ENCODE data around the gene EIPR1.

The EIPR1 gene

GRCh38 chr2:3195641-3196476 is 181.8 kb downstream of the EIPR1 start:
- TF ChIP-seq CTCF (IDR thresholded peaks at IDR 0.05; ENCODE audit: insufficient read depth, low read depth, low read length, missing control alignments): no peak
- no peak for DNase-seq (ENCODE audit: low read depth)
- no peak overlapping the region for H3K4me3 ChIP-seq (ENCODE audit: low read length)

GRCh38 chr2:3194828-3195227 is 182.8 kb downstream of the EIPR1 start:
- H3K4me3 ChIP-seq (ENCODE audit: low read length): no peak overlapping the region
- DNase-seq (ENCODE audit: low read depth): no peak
- no peak for TF ChIP-seq CTCF (IDR thresholded peaks at IDR 0.05; ENCODE audit: insufficient read depth, low read depth, low read length, missing control alignments)

GRCh38 chr2:3193443-3194330 is 183.9 kb downstream of the EIPR1 start:
- no peak for TF ChIP-seq CTCF (IDR thresholded peaks at IDR 0.05; ENCODE audit: insufficient read depth, low read depth, low read length, missing control alignments)
- H3K4me3 ChIP-seq (ENCODE audit: low read length): no peak overlapping the region
- DNase-seq (ENCODE audit: low read depth): no peak

- no peak for DNase-seq (ENCODE audit: low read depth)
- H3K4me3 ChIP-seq (ENCODE audit: low read length): no peak overlapping the region
- no peak for TF ChIP-seq CTCF (IDR thresholded peaks at IDR 0.05; ENCODE audit: insufficient read depth, low read depth, low read length, missing control alignments)
These were observed 184.7 kb downstream of the EIPR1 start for GRCh38 chr2:3192920-3193319.

- no peak for DNase-seq (ENCODE audit: low read depth)
These were observed 185.3 kb downstream of the EIPR1 start for GRCh38 chr2:3192281-3192818.

GRCh38 chr2:3189961-3190360 is 187.7 kb downstream of the EIPR1 start:
- DNase-seq (ENCODE audit: low read depth): no peak
- no peak overlapping the region for H3K4me3 ChIP-seq (ENCODE audit: low read length)
- TF ChIP-seq CTCF (IDR thresholded peaks at IDR 0.05; ENCODE audit: insufficient read depth, low read depth, low read length, missing control alignments): no peak

More at GRCh38 chr2:3192281-3192818, 185.3 kb downstream of the EIPR1 start:
- TF ChIP-seq CTCF (IDR thresholded peaks at IDR 0.05; ENCODE audit: insufficient read depth, low read depth, low read length, missing control alignments): no peak
- H3K4me3 ChIP-seq (ENCODE audit: low read length): no peak overlapping the region

Measured in epithelial cell of esophagus (primary cell).